Mononuclear cell (primary cell): ENCODE results near the gene FAT1. TPM values are rescaled to one million over a fixed set of nuclear protein-coding genes. Genes with fewer than 3 reads are reported as not detected.

ENCODE experiments used
- H3K27me3 ChIP-seq: 2 replicates; pipeline ENCODE4 v1.6.0; 2011; ENCODE audit warnings: low read length, control low read depth; ENCODE audit not compliant: insufficient read depth
- H3K4me1 ChIP-seq: 2 replicates; pipeline ENCODE4 v1.5.1; 2011; ENCODE audit warnings: mild to moderate bottlenecking, low read length, control low read depth; ENCODE audit not compliant: insufficient read depth
- H3K4me3 ChIP-seq: 2 replicates; pipeline ENCODE4 v1.5.1; 2011; ENCODE audit warnings: mild to moderate bottlenecking, low read length, moderate library complexity
- H3K9me3 ChIP-seq: 2 replicates; pipeline ENCODE4 v1.5.1; 2011; ENCODE audit warnings: low read depth, mild to moderate bottlenecking, control low read depth, low read length
- total RNA-seq: library from RNA; depleted of rRNA; stranded (reverse); fragments of >200 nt; gene quantifications from one replicate; pipeline ENCODE4 v1.2.3, GENCODE V29; 2012

The FAT1 gene
- total RNA-seq, 1 donor, result 0.10 TPM

GRCh38 chr4:186622788-186623464, 100.7 kb downstream of the FAT1 start:
- Histone ChIP-seq H3K27me3 (no peaks in the 10 kb centered on the region), H3K9me3 (no peaks in the 10 kb centered on the region), H3K4me1 (no peaks in the 10 kb centered on the region), H3K4me3 (no peak overlapping the region)

GRCh38 chr4:186621959-186622553, 101.6 kb downstream of the FAT1 start:
- H3K4me3 ChIP-seq, result no peak overlapping the region
- no peaks in the 10 kb centered on the region for H3K4me1 ChIP-seq
- H3K27me3 ChIP-seq, result no peaks in the 10 kb centered on the region
- no peaks in the 10 kb centered on the region for H3K9me3 ChIP-seq

GRCh38 chr4:186619088-186619487, 104.6 kb downstream of the FAT1 start:
- Histone ChIP-seq H3K4me3 (no peak overlapping the region), H3K9me3 (no peaks in the 10 kb centered on the region), H3K27me3 (no peaks in the 10 kb centered on the region), H3K4me1 (no peaks in the 10 kb centered on the region)

GRCh38 chr4:186617921-186618320, 105.7 kb downstream of the FAT1 start:
- no peak overlapping the region for H3K4me3 ChIP-seq
- H3K4me1 ChIP-seq, result no peaks in the 10 kb centered on the region
- H3K27me3 ChIP-seq, result no peaks in the 10 kb centered on the region
- no peaks in the 10 kb centered on the region for H3K9me3 ChIP-seq

GRCh38 chr4:186607490-186607889, 116.2 kb downstream of the FAT1 start:
- no peaks in the 10 kb centered on the region for H3K4me1 ChIP-seq
- H3K9me3 ChIP-seq, result no peaks in the 10 kb centered on the region
- no peak overlapping the region for H3K4me3 ChIP-seq
- H3K27me3 ChIP-seq, result no peaks in the 10 kb centered on the region

- Histone ChIP-seq H3K27me3 (no peaks in the 10 kb centered on the region), H3K4me1 (no peaks in the 10 kb centered on the region), H3K9me3 (no peaks in the 10 kb centered on the region), H3K4me3 (no peak overlapping the region)
Observed at GRCh38 chr4:186606591-186606992, 117.1 kb downstream of the FAT1 start.

- no peaks in the 10 kb centered on the region for H3K9me3 ChIP-seq
- no peaks in the 10 kb centered on the region for H3K27me3 ChIP-seq
- H3K4me3 ChIP-seq, result no peak overlapping the region
- no peaks in the 10 kb centered on the region for H3K4me1 ChIP-seq
Observed at GRCh38 chr4:186605261-186605865, 118.3 kb downstream of the FAT1 start.

- H3K4me1 ChIP-seq, result no peaks in the 10 kb centered on the region
- H3K9me3 ChIP-seq, result no peaks in the 10 kb centered on the region
- no peaks in the 10 kb centered on the region for H3K27me3 ChIP-seq
- H3K4me3 ChIP-seq, result no peak overlapping the region
Observed at GRCh38 chr4:186604124-186604807, 119.4 kb downstream of the FAT1 start.

- H3K4me3 ChIP-seq, result no peak overlapping the region
- H3K27me3 ChIP-seq, result no peaks in the 10 kb centered on the region
- no peaks in the 10 kb centered on the region for H3K4me1 ChIP-seq
- no peaks in the 10 kb centered on the region for H3K9me3 ChIP-seq
Observed at GRCh38 chr4:186602978-186603377, 120.7 kb downstream of the FAT1 start.

GRCh38 chr4:186599483-186599882, 124.2 kb downstream of the FAT1 start:
- Histone ChIP-seq H3K4me3 (no peak overlapping the region), H3K27me3 (no peaks in the 10 kb centered on the region), H3K4me1 (no peaks in the 10 kb centered on the region), H3K9me3 (no peaks in the 10 kb centered on the region)

GRCh38 chr4:186598686-186599085, 125.0 kb downstream of the FAT1 start:
- H3K9me3 ChIP-seq, result no peaks in the 10 kb centered on the region
- no peak overlapping the region for H3K4me3 ChIP-seq
- no peaks in the 10 kb centered on the region for H3K4me1 ChIP-seq
- no peaks in the 10 kb centered on the region for H3K27me3 ChIP-seq

- Histone ChIP-seq H3K27me3 (no peaks in the 10 kb centered on the region), H3K9me3 (no peaks in the 10 kb centered on the region), H3K4me3 (no peak overlapping the region), H3K4me1 (no peaks in the 10 kb centered on the region)
Observed at GRCh38 chr4:186596850-186597390, 126.7 kb downstream of the FAT1 start.

- Histone ChIP-seq H3K27me3 (no peaks in the 10 kb centered on the region), H3K4me3 (no peak overlapping the region), H3K4me1 (no peaks in the 10 kb centered on the region), H3K9me3 (no peaks in the 10 kb centered on the region)
Observed at GRCh38 chr4:186596346-186596745, 127.3 kb downstream of the FAT1 start.

- H3K4me1 ChIP-seq, result no peaks in the 10 kb centered on the region
- H3K9me3 ChIP-seq, result no peaks in the 10 kb centered on the region
- no peaks in the 10 kb centered on the region for H3K27me3 ChIP-seq
- no peak overlapping the region for H3K4me3 ChIP-seq
Observed at GRCh38 chr4:186593587-186593973, 130.1 kb downstream of the FAT1 start.

GRCh38 chr4:186592966-186593586, 130.6 kb downstream of the FAT1 start:
- Histone ChIP-seq H3K4me3 (no peak overlapping the region), H3K27me3 (no peaks in the 10 kb centered on the region), H3K4me1 (no peaks in the 10 kb centered on the region), H3K9me3 (no peaks in the 10 kb centered on the region)
